AG04450 (cell line): ENCODE data around the gene PELI3. TPM values are rescaled to one million over a fixed set of nuclear protein-coding genes. Genes with fewer than 3 reads are reported as not detected.
"Not testable (repeated sequence)": the region's sequence is repeated elsewhere in the genome, so short reads cannot be mapped to it uniquely, and the experiment has no call there.

Source experiments
- CTCF ChIA-PET: fragments of 300-600, 350-600 bp; formaldehyde crosslinking; extraction: SDS; loops from one replicate; lab custom pipeline; 2022; ENCODE audit warnings: antibody characterized with exemption, inconsistent platforms; lab: Charles Lee
- POLR2A ChIA-PET: fragments of 350-600 bp; formaldehyde crosslinking; extraction: SDS; loops from one replicate; lab custom pipeline; 2021; ENCODE audit warnings: antibody characterized with exemption, inconsistent platforms; lab: Yijun Ruan, JAX
- DNase-seq: peaks from one replicate; pipeline ENCODE4 v3.0.0-alpha.2; 2011; ENCODE audit warnings: low read depth, low spot score
- H3K27ac ChIP-seq: one replicate; pipeline ENCODE4 v1.5.1; 2012; ENCODE audit warnings: low read depth, low read length, control low read depth
- H3K27me3 ChIP-seq: one replicate; pipeline ENCODE4 v1.6.0; 2012; ENCODE audit warnings: low read length; ENCODE audit not compliant: control insufficient read depth, insufficient read depth
- H3K4me3 ChIP-seq: 2 replicates; pipeline ENCODE4 v1.5.1; 2011; ENCODE audit warnings: mild to moderate bottlenecking, low read depth, low read length, control low read depth
- H3K9me3 ChIP-seq: 2 replicates; pipeline ENCODE4 v1.5.1; 2012; ENCODE audit warnings: low read length; ENCODE audit not compliant: control insufficient read depth, insufficient read depth
- polyA plus RNA-seq: library from polyadenylated mRNA; depleted of rRNA; stranded (reverse); fragments of >200 nt; gene quantifications from 2 replicates; pipeline ENCODE4 v1.2.3, GENCODE V29; 2011
- TF ChIP-seq, protein P1 (sequence below): IDR thresholded peaks from 2 replicates; pipeline ENCODE4 v1.5.1; 2011; ENCODE audit warnings: low read depth, low read length, control low read depth, inconsistent platforms

The PELI3 gene
- polyA plus RNA-seq, 1 experiment: 4.6 TPM

DNA sequence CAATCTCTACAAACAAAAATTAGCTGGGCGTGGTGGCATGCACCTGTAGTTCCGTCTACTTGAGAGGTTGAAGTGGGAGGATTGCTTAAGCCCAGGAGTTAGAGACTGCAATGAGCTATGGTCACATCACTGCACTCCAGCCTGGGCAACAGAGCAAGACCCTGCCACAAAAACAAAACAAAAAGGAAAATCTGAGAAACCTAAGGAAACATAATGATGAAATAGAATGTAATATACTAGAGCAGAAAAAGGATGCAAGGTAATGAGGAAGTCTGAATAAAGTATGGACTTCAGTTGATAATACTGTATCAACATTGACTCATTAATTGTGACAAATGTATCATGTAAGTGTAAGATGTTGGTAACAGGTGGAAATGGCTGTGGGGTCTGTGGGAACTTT, 37.8 kb upstream of the PELI3 start:
- Histone ChIP-seq H3K27me3 (no peaks in the 10 kb centered on the region), H3K9me3 (no peaks in the 10 kb centered on the region), H3K27ac (no peak overlapping the region), H3K4me3 (no peak overlapping the region)
- TF ChIP-seq, protein P1, sequence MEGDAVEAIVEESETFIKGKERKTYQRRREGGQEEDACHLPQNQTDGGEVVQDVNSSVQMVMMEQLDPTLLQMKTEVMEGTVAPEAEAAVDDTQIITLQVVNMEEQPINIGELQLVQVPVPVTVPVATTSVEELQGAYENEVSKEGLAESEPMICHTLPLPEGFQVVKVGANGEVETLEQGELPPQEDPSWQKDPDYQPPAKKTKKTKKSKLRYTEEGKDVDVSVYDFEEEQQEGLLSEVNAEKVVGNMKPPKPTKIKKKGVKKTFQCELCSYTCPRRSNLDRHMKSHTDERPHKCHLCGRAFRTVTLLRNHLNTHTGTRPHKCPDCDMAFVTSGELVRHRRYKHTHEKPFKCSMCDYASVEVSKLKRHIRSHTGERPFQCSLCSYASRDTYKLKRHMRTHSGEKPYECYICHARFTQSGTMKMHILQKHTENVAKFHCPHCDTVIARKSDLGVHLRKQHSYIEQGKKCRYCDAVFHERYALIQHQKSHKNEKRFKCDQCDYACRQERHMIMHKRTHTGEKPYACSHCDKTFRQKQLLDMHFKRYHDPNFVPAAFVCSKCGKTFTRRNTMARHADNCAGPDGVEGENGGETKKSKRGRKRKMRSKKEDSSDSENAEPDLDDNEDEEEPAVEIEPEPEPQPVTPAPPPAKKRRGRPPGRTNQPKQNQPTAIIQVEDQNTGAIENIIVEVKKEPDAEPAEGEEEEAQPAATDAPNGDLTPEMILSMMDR: no peak
- ChIA-PET CTCF (interaction anchor here (0.9 to 2.3 kb wide), 10 partner anchors 10 to 42 kb away, joined by 3 to 24 read pairs (median 6); partner anchors contain the start of gene MRPL11), POLR2A (interaction anchor here (0.7 kb wide), 1 partner anchor 93 kb away, joined by 3 read pairs; the partner anchor contains the start of gene RIN1)
- DNase-seq: no peak

DNA sequence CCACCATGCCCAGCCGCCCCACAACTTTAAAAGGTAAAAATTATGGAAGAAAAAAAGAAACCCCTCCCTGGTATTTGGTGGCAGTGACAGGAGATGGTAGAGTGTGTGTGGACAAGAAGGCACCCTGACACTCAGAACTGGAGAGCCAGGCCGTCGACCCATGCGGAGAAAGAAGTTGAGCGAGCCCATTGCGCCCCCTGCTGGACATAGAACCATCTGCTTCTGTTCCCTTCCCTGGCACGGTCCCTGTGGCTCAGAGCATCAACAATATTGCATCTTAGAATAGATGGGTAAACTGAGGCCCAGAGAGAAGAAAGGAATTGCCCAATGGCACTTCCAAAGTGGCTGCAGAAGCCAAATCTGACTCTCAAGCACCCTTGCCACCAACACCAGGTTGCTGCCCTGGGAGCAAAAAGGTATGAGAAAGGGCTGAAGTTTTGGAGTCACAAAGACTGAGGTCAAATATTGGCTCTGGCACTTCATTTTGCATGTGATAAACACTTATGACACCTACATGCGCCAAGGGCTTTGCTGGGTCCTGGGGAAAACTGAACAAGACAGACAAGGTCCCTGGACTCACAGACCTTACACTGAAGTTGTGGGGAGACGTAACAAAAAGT, 36.6 kb upstream of the PELI3 start:
- CTCF ChIA-PET: interaction anchor here (0.6 to 2.3 kb wide), 20 partner anchors 8 to 278 kb away, joined by 3 to 26 read pairs (median 4); partner anchors contain the start of gene MRPL11
- POLR2A ChIA-PET: interaction anchor here (0.7 kb wide), 1 partner anchor 9 kb away, joined by 14 read pairs; no protein-coding TSS in a partner anchor

DNA sequence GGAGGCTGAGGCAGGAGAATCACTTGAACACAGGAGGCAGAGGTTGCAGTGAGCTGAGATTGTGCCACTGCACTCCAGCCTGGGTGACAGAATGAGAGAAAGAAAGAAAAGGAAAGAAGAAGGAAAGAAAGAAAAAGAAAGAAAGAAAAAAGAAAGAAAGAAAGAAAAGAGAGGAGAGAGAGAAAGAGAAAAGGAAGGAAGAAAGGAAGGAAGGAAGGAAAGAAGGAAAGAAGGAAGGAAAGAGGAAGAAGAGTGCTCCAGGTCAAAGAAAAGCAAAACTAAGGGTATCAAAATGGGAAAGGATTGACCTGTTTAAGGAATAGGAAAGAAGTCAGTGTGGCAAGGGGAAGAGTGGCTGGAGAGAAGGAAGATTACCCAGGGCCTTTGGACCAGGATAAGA, 35.4 kb upstream of the PELI3 start:
- CTCF ChIA-PET: interaction anchor here (0.8 to 1.4 kb wide), 4 partner anchors 23 to 45 kb away, joined by 4 to 26 read pairs (median 8); no protein-coding TSS in a partner anchor
- DNase-seq, H3K27ac ChIP-seq, H3K27me3 ChIP-seq, POLR2A ChIA-PET, H3K4me3 ChIP-seq, H3K9me3 ChIP-seq: not testable (repeated sequence)

More for the DNA sequence above, 36.6 kb upstream of the PELI3 start:
- TF ChIP-seq, protein P1: peak; percentile 86
- no peaks in the 10 kb centered on the region for H3K9me3 ChIP-seq
- H3K4me3 ChIP-seq: no peak overlapping the region
- no peaks in the 10 kb centered on the region for H3K27me3 ChIP-seq
- peak; percentile 41 for DNase-seq
- H3K27ac ChIP-seq: no peak overlapping the region

DNA sequence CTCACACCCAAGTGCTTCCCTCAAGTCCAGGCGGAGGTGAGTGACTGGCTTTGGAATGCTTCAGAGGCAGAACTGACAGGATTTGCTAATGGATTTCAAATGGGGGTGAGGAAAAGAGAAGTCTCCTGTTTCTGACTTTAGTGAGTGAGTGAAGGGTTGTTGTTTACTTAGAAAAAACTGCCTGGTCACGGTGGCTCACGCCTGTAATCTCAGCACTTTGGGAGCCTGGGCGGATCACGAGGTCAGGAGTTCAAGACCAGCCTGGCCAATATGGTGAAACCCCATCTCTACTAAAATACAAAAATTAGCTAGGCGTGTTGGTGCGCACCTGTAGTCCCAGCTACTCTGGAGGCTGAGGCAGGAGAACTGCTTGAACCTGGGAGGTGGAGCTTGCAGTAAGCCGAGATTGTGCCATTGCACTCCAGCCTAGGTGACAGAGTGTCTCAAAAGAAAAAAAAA, 34.8 kb upstream of the PELI3 start:
- not testable (repeated sequence) for H3K4me3 ChIP-seq, DNase-seq, H3K27ac ChIP-seq, H3K27me3 ChIP-seq, H3K9me3 ChIP-seq
- ChIA-PET CTCF (interaction anchor here (0.8 to 2.2 kb wide), 2 partner anchors 23 to 33 kb away, joined by 3 to 12 read pairs; no protein-coding TSS in a partner anchor), POLR2A (interaction anchor here (0.9 kb wide), 1 partner anchor 23 kb away, joined by 6 read pairs; no protein-coding TSS in a partner anchor)

DNA sequence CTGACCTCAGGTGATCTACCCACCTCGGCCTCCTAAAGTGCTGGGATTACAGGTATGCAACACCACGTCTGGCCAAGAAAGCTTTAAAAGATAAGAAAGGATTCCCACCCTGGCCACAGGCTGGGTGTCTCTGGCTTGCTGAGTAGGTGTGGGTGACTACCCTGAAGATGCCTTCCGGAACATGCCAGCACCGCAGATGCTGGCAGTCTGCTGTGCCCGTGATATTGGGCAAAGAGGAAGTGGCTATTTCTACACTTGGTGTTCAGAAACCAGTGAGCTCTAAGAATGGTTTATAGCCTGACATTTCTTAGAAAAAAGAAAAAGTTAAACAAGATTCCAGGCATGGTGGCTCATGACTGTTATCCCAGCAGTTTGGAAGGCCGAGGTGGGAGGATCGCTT, 34.1 kb upstream of the PELI3 start:
- H3K27me3 ChIP-seq: no peaks in the 10 kb centered on the region
- DNase-seq: no peak
- POLR2A ChIA-PET: interaction anchor here (0.9 kb wide), 1 partner anchor 24 kb away, joined by 6 read pairs; no protein-coding TSS in a partner anchor
- H3K27ac ChIP-seq: no peak overlapping the region
- no peaks in the 10 kb centered on the region for H3K9me3 ChIP-seq
- no peak overlapping the region for H3K4me3 ChIP-seq
- CTCF ChIA-PET: interaction anchor here (0.7 to 2.2 kb wide), 5 partner anchors 14 to 43 kb away, joined by 3 to 12 read pairs (median 3); no protein-coding TSS in a partner anchor
- TF ChIP-seq, protein P1: no peak
